ENCODE results near the gene PAPLN. TPM values are rescaled to one million over a fixed set of nuclear protein-coding genes. Genes with fewer than 3 reads are reported as not detected.
A peak's percentile ranks its signal among the peaks of the same experiment; 100 is the strongest.

Gene PAPLN
- total RNA-seq, 1 donor from 2014 or later, result 4.1 TPM

GRCh38 chr14:73280903-73281302 is 43.6 kb downstream of the PAPLN start:
- Mint-ChIP-seq H3K4me1 (peaks cover 6% of the 10 kb centered on the region), H3K36me3 (ENCODE audit: low read depth) (peaks cover 5% of the 10 kb centered on the region), H3K4me3 (no peak overlapping the region), H3K27ac (ENCODE audit: unreplicated experiment) (no peak overlapping the region), H3K9me3 (no peaks in the 10 kb centered on the region), H3K27me3 (ENCODE audit: low read depth) (no peaks in the 10 kb centered on the region)
- no peak for DNase-seq (ENCODE audit: low read depth, low spot score)
- no peak for TF ChIP-seq CTCF (conservative IDR thresholded peaks at IDR 0.05)

- Mint-ChIP-seq H3K27ac (ENCODE audit: unreplicated experiment) (no peak overlapping the region), H3K4me1 (peaks cover 9% of the 10 kb centered on the region), H3K36me3 (ENCODE audit: low read depth) (peaks cover 5% of the 10 kb centered on the region), H3K9me3 (no peaks in the 10 kb centered on the region), H3K4me3 (no peak overlapping the region), H3K27me3 (ENCODE audit: low read depth) (no peaks in the 10 kb centered on the region)
- no peak for DNase-seq (ENCODE audit: low read depth, low spot score)
- peak; percentile 33 for TF ChIP-seq CTCF (conservative IDR thresholded peaks at IDR 0.05)
Observed at GRCh38 chr14:73283608-73284379, 46.5 kb downstream of the PAPLN start.

GRCh38 chr14:73285979-73286378 is 48.7 kb downstream of the PAPLN start:
- H3K4me3 Mint-ChIP-seq, result no peak overlapping the region
- no peaks in the 10 kb centered on the region for H3K27me3 Mint-ChIP-seq (ENCODE audit: low read depth)
- peaks cover 3% of the 10 kb centered on the region for H3K36me3 Mint-ChIP-seq (ENCODE audit: low read depth)
- H3K4me1 Mint-ChIP-seq, result peaks cover 14% of the 10 kb centered on the region
- no peak overlapping the region for H3K27ac Mint-ChIP-seq (ENCODE audit: unreplicated experiment)
- H3K9me3 Mint-ChIP-seq, result no peaks in the 10 kb centered on the region
- no peak for DNase-seq (ENCODE audit: low read depth, low spot score)
- no peak for TF ChIP-seq CTCF (conservative IDR thresholded peaks at IDR 0.05)

- Mint-ChIP-seq H3K36me3 (ENCODE audit: low read depth) (peaks cover 3% of the 10 kb centered on the region), H3K27me3 (ENCODE audit: low read depth) (no peaks in the 10 kb centered on the region), H3K4me3 (no peak overlapping the region), H3K4me1 (peaks cover 14% of the 10 kb centered on the region), H3K9me3 (no peaks in the 10 kb centered on the region), H3K27ac (ENCODE audit: unreplicated experiment) (no peak overlapping the region)
- TF ChIP-seq CTCF (conservative IDR thresholded peaks at IDR 0.05), result no peak
- no peak for DNase-seq (ENCODE audit: low read depth, low spot score)
Observed at GRCh38 chr14:73286598-73286997, 49.3 kb downstream of the PAPLN start.

- Mint-ChIP-seq H3K9me3 (no peaks in the 10 kb centered on the region), H3K4me1 (peaks cover 14% of the 10 kb centered on the region), H3K27me3 (ENCODE audit: low read depth) (no peaks in the 10 kb centered on the region), H3K27ac (ENCODE audit: unreplicated experiment) (no peak overlapping the region), H3K36me3 (ENCODE audit: low read depth) (peaks cover 4% of the 10 kb centered on the region), H3K4me3 (no peak overlapping the region)
- TF ChIP-seq CTCF (conservative IDR thresholded peaks at IDR 0.05), result no peak
- no peak for DNase-seq (ENCODE audit: low read depth, low spot score)
Observed at GRCh38 chr14:73287071-73287470, 49.8 kb downstream of the PAPLN start.
